HL-60 (cell line): Measurements from ENCODE around the gene TNP2.

ENCODE experiments used
- DNase-seq, 2 experiments: peaks; one replicate each; pipeline ENCODE4 v3.0.0-alpha.2; 2010 to 2020; ENCODE audit warnings: low read depth in 1 of 2, low spot score in 1 of 2
- H3K27ac ChIP-seq: fragments of 250-450 bp; sonication (Bioruptor Pico); replicated peaks from 2 replicates; pipeline ENCODE4 v1.5.1; 2020; ENCODE audit warnings: mild to moderate bottlenecking, moderate library complexity
- H3K27me3 ChIP-seq: fragments of 250-450 bp; sonication (Bioruptor Pico); 2 replicates; pipeline ENCODE4 v1.5.1; 2021; ENCODE audit warnings: mild to moderate bottlenecking, moderate library complexity; ENCODE audit not compliant: insufficient read depth, poor library complexity, severe bottlenecking
- H3K4me3 ChIP-seq: replicated peaks from 2 replicates; pipeline ENCODE4 v1.5.1; 2011; ENCODE audit warnings: mild to moderate bottlenecking, control low read depth, low read length; ENCODE audit not compliant: insufficient read depth
- CTCF ChIP-seq: IDR thresholded peaks from one replicate; pipeline ENCODE4 v1.5.1; 2011; ENCODE audit warnings: low read length, control low read depth, inconsistent platforms; ENCODE audit not compliant: insufficient read depth
- GABPA ChIP-seq: IDR thresholded peaks from 2 replicates; pipeline ENCODE4 v1.6.1; 2012; ENCODE audit warnings: low read depth
- POLR2AphosphoS5 ChIP-seq: IDR thresholded peaks from 2 replicates; pipeline ENCODE4 v1.6.1; 2012; ENCODE audit warnings: low read depth
- REST ChIP-seq: IDR thresholded peaks from 2 replicates; pipeline ENCODE4 v1.6.1; 2012; ENCODE audit warnings: low read depth; ENCODE audit not compliant: insufficient replicate concordance
- SPI1 ChIP-seq: IDR thresholded peaks from 2 replicates; pipeline ENCODE4 v1.6.1; 2012; ENCODE audit warnings: low read depth, mild to moderate bottlenecking, borderline replicate concordance

Gene TNP2

GRCh38 chr16:11307639-11308492 is 38.7 kb upstream of the TNP2 start:
- Histone ChIP-seq H3K4me3 (no peak overlapping the region), H3K27me3 (no peaks in the 10 kb centered on the region), H3K27ac (peak overlapping the region; percentile 91)
- TF ChIP-seq SPI1 (peak; percentile 20; the same call in 1 of the 2 replicates), POLR2AphosphoS5 (no peak)
- peak in 1 of 2 experiments; percentile 39 for DNase-seq

GRCh38 chr16:11306997-11307638 is 38.0 kb upstream of the TNP2 start:
- peak; percentile 85 to 93 for DNase-seq
- TF ChIP-seq POLR2AphosphoS5 (peak; percentile 92), CTCF (no peak), SPI1 (peak; percentile 62; the same call in 1 of the 2 replicates), REST (no peak)
- no peak overlapping the region for H3K4me3 ChIP-seq

GRCh38 chr16:11306381-11306780 is 37.3 kb upstream of the TNP2 start:
- Histone ChIP-seq H3K27me3 (no peaks in the 10 kb centered on the region), H3K4me3 (no peak overlapping the region), H3K27ac (peak overlapping the region; percentile 91)
- no peak for TF ChIP-seq POLR2AphosphoS5
- TF ChIP-seq GABPA: no peak
- TF ChIP-seq CTCF: no peak
- TF ChIP-seq REST: no peak
- TF ChIP-seq SPI1: no peak
- DNase-seq: no peak

More at GRCh38 chr16:11306997-11307638, 38.0 kb upstream of the TNP2 start:
- no peaks in the 10 kb centered on the region for H3K27me3 ChIP-seq
- peak overlapping the region; percentile 91 for H3K27ac ChIP-seq

GRCh38 chr16:11303405-11304138 is 34.4 kb upstream of the TNP2 start:
- H3K27ac ChIP-seq: no peak overlapping the region
- no peak for TF ChIP-seq CTCF
- no peak for TF ChIP-seq POLR2AphosphoS5
- TF ChIP-seq GABPA: no peak
- TF ChIP-seq REST: no peak
- no peak for TF ChIP-seq SPI1
- DNase-seq: no peak
- H3K27me3 ChIP-seq: no peaks in the 10 kb centered on the region
- H3K4me3 ChIP-seq: no peak overlapping the region
